OCI-M2 (cell line): ENCODE measurements around the gene RIN3.
"Not testable (repeated sequence)": the region's sequence is repeated elsewhere in the genome, so short reads cannot be mapped to it uniquely, and the experiment has no call there.

Experiments
- DNase-seq: peaks from one replicate; lab custom pipeline; 2025; ENCODE audit not compliant: unreplicated experiment; lab: John Stamatoyannopoulos, UW

Gene RIN3

DNA sequence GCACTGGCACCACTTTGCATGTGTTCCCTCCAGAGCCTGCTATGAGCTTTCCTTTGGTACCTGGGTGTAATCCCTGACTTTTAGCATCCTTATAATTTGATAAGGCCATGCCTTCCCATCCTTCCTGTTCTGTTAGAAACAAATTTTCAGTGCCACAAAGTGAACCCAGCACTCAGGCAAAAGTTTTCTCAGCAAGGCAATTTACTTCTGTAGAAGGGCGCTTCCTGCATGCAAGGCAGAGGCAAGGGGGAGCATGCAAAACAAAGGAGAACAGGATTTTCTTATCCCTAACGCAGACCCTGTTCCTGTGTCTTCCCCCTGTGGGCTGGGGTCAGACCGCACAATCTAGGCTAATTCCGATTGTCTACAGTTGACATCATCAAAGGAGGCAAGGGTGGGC lies 108.7 kb downstream of the RIN3 start:
- DNase-seq = no peak

DNA sequence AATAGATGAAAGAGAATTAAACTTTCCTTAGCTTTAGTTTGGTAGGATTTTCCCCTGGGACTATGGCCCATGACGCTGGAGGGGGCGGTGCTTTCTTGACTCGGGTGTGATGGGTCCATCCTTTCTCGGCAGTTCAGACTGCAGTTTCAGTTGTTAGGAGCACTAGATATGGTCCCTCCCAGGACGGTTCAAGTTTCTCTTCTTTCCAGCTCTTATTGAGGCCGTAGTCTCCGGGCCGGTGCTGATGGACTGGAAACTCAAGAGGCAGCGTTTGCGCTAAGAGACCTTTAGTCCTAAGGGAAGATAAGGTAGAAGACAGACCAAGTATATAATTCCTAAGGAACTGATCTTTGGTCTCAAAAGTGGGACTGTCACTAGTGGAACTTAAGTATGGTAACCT lies 111.2 kb downstream of the RIN3 start:
- DNase-seq = no peak

DNA sequence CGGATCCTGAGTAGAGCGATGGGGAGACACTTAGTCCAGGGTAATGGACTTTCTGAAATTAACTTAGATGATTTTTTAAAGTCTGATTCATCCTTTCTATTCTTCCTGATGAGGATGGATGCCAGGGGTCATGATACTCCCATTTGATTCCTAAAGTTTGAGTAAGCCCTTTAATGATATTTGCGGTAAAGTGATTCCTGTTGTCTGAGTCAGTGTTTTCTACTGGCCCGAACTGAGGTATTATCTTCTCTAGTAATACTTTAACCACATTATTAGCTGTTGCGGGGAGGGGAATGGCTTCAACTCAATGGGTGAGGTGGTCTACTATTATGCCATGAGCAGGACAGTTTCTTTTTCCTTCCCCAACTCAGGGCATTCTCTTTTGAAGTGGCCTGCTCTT lies 111.6 kb downstream of the RIN3 start:
- DNase-seq = no peak

DNA sequence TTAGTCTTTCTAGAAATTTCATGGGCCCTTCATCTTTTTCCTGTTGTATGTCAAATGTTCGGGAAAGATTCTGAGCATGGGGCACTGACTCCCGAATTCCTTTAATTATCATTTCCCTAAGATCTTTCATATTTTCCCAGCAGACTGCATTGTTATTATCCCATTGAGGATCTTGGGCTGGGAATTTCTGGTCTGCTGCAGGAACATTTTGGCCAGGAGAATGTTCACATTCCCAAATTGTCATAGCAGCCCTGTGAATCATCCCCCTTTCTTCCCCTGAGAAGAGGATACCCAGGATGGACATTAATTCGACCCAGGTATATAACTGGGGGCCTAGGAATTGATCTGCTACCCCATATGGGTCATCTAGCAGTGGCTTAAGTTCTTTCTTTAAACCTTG lies 112.5 kb downstream of the RIN3 start:
- no peak for DNase-seq

DNA sequence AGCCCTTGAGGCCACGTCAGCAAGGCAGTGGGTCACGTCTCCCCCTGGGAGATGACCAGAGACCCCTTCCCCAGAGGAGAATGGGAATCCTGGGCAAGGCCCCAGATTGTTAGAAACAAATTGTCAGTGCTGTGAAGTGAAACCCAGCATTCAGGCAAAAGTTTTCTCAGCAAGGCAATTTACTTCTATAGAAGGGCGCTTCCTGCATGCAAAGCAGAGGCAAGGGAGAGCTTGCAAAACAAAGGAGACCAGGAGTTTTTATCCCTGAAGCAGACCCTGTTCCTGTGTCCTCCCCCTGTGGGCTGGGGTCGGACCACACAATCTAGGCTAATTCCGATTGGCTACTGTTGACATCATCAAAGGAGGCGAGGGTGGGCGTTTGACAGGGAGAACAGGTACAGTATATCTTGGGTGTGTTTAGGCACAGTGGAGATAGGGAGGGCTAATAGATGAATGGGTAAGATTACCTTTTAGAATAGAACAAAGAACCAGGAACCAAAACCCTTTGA lies 114.2 kb downstream of the RIN3 start:
- DNase-seq = no peak

DNA sequence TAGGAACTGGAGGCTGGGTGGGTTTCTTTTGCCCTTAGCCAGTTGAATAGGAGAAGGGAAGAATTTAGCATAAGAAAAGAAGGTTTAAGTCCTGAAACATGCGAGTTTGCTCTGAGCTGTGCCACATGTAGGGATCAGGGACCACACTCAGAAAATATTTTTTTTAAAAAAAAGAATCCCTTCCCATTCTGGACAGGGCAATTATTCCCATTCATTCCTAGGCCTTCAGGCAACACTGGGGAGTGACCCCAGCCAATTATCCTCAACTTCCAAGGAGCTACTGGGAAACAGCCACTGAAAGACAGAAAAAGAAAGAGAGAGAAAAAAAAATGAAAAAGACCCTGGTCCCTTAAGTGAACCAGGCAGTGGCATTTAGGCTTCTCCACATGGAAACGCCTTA lies 115.1 kb downstream of the RIN3 start:
- DNase-seq = no peak

DNA sequence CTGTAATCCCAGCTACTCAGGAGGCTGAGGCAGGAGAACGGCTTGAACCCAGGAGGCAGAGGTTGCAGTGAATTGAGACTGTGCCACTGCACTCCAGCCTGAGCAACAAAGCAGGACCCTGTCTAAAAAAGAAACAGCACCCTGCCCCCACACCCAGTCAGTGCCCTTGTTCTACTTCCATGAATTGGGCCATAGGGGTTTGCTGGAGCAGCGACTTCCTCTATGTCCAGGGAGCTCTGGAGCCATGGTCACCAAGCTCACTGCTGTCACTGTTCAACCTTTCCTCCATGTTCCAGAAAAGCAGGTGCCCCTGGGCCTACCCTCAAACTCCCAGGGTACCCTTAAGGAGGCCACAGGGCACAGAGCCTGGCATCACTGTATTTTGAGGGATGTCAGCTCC lies 116.8 kb downstream of the RIN3 start:
- no peak for DNase-seq

DNA sequence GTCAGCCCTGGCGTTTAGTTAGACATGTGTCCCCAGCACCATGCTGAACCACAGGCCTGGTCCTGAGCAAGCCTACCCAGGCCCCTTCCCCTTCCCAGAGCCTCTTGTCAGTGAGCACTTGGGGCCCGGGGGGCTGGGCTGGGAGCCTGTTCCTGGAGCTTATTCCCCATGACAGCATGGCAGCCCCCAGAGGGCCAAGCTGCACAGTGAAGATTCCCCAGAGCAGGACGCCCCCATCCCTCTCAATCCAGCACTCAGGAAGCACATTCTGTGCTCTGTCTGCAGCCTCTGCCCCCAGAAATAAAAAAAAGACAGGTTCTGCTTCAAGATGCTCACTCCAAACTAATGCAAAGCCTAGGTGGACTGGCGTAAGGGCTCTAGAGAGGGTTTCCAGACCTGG lies 117.5 kb downstream of the RIN3 start:
- DNase-seq = no peak

DNA sequence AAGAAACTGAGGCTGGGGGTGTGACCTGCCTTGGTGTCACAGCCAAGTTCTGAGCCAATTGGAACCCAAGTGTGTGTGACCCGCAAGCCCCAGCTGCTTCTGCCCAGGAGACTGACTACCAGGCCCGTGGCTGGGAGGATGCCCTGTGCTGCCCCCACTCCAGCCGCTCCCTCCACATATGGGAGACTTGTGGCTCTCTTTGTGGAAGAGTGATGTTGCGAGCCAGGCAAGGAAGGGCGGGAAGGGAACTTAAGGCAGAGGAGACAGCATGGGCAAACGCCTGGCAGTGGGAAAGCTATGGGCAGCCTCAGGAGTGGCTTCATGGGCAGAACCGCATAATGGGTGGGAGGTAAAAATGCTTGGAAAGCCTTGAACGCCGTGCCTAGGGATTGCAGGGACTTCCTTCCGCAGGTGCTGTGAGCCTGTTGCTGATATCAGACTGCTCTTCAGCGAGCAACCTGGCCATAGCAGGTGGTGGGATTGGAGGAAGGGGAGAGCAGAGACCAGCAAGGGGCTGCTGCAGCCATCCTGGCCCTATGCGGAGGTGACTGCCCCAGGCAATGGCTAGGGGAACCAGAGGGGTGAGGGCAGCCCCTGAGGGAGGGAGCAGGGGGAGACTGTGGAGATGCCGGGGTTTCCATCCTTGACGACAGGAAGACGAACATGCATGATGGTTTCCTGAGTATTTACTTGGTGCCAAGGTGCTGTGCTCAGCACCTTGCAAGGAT lies 119.1 kb downstream of the RIN3 start:
- DNase-seq = no peak

DNA sequence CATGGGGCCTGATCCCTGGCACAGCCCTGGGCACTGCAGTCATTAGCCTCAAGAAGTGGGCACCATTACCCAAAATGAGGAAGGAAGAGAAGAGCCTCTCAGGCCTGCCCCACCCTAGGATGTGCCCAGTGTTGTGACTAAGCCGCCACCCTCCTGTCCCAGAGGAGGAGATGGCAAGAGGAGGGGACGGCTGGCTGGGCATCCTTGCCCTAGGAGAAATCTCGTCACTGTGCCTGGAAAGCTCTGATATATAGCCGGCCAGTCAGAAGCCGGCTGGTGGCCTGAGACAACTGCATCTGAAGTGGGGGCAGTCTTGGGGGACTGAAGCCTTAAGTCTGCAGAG lies 119.7 kb downstream of the RIN3 start:
- no peak for DNase-seq

DNA sequence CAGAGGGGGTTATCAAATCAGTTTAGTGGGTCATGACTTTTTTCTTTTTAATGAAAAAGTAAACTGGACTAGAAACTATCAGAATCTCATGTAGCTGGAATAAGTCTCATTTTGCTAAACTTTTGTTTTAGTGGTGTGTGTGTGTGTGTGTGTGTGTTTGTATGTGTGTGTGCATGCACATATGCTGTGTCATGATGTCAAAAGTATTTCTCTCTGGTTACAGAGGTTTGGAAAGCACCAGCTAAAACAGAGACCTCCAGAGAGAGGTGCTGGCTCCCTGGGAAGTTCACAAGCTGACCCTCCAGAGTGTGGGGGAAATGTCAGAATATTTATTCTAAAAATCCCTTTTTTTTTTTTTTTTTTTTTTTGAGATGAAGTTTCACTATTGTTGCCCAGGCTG lies 120.1 kb downstream of the RIN3 start:
- DNase-seq = no peak

DNA sequence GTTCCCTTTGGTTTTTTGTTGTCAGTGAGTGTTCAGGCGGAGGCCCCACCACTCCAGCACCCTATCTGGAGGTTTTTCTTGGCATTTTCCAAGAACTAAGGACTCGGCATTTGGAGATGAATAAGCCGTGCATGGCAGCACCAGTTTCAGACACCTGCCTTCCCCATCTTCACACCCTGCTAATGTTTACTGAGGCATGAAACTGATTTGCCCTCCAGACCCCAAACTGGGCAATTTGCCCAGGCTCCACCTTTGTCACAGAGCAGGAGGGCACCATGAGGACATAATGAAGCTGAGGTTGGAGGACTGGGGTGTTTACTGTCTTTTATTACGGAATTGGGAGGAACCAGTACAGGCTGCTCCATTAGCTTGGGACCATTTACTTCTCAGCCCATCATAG lies 121.5 kb downstream of the RIN3 start:
- DNase-seq = no peak

DNA sequence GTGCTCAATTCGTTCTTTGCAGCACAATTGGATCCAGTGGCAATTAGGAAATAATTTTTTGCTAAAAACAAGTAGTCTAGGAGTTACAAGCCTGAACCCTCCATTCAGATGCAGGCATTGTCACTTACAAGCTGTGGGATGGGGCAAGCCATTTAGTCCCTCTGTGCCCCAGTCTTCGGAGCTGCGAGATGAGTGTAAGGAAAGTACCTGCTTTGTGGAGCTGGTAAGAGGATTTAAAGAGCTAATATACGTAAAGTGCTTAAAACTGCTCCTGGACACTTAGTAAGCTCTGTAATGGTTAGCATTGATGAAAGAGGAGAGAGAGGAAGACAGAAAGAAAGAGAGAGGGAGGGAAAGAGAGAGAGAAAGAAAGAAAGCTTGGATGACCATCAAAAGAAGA lies 122.3 kb downstream of the RIN3 start:
- DNase-seq = no peak

DNA sequence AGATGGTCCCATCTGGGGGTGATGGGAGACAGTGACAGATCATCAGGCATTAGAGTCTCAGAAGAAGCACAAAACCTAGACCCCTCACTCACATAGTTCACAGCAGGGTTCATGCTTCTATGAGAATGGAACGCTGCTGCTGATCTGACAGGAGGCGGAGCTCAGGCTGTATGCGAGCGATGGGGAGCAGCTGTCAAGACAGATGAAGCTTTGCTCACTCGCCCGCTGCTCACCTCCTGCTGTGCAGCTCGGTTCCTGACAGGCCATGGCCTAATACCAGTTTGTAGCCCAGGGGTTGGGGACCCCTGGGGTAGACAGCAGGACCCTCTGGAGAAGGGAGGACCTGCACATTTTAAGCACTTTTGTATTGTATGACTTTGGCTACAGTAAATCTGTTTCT lies 123.6 kb downstream of the RIN3 start:
- DNase-seq = no peak

DNA sequence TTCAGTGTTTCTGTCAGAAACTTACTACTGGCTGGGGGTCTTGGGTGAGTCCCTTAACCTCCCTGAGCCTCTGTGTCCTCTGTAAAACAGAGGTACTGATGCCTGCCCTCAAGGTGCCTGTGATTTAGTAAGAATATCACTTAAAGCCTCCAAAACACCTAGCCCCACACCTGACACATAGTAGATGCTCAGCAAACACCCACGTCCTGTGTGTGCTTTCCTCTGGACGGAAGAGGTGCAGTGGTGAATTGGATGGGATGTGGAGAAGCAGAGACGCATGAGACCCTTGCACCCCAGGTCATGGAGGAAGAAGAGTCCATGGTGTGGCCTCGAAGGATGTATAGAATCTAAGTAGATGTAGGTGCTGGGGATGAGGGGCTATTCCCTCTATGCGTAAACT lies 124.3 kb downstream of the RIN3 start:
- no peak for DNase-seq

DNA sequence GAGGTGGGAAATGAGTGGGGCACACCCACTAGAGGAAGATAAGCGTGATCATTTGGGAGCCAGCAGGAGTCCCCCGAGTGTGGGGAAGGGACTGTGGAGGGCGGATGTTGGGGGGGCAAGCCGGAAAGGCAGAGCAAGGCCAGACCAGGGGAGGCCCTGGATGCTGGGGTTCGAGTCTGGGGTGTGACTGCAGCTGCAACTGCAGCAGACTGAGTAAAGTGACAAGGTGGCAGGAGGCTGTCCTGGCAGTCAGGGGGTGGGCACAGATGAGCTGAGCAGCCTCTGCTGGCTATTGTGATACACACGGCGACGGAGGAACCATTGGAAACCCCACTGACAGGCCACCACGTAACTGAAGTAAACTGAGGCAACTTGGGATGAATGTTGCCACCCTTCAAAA lies 124.7 kb downstream of the RIN3 start:
- no peak for DNase-seq

DNA sequence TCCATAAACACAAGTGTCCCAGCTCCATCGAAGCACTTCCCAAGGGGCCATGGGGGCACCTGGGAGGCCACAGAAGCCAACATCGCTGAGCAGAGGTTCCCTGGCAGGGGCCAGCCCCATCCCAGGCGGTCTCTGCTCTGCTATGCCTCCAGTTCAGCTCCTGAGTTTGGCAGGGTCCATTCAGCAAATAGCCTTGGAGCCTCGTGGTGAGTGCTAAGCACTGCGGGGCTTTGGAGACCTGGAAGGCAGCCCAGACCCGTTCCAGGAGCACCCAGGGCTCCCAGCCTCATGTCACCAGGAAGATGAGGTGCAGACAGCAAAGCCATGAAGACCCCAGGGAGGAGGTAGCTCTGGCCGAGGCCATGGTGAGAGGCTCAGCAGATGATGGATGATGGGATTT lies 125.3 kb downstream of the RIN3 start:
- no peak for DNase-seq

DNA sequence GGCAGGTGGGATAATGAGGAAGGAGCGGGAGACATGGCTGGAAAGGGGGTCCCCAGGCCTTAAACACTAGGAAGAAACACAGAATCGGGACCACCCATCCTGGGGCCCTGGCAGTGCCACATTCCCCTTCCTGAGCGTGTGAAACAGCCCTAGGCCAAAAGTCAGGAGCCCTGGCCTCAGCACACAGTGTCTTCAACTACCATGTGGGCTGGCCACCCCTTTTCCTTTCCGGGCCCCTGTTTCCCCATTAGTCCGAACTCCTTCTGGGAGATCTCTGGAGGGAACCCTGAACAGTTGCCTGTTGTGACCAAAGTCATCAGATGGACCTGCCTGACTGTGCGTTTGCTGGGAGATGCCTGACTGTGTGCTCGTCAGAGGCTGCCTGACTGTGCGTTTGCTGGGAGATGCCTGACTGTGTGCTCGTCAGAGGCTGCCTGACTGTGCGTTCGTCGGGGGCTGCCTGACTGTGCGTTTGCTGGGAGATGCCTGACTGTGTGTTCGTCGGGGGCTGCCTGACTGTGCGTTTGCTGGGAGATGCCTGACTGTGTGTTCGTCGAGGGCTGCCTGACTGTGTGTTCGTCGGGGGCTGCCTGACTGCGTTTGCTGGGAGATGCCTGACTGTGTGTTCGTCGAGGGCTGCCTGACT lies 126.0 kb downstream of the RIN3 start:
- DNase-seq = not testable (repeated sequence)

DNA sequence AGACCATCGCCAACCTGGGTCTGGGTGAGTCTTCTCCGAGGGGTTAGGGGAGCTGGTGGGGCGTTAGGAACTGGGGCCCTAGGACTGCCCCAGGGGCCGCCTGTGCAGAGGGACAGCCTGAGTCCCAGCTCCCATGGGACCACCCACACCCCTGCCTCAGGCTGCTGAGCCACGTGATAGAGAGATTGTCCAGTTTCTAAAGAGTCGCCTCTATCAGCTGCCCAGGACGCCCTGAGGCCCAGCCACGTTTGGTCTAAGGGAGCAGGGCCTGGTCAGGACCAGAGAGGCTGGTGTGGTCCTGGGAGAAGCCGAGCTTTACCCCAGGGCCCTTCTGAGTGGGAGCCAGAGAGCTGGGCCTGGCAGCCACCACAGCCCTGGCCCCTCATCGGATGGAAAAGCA lies 127.7 kb downstream of the RIN3 start:
- DNase-seq = no peak

DNA sequence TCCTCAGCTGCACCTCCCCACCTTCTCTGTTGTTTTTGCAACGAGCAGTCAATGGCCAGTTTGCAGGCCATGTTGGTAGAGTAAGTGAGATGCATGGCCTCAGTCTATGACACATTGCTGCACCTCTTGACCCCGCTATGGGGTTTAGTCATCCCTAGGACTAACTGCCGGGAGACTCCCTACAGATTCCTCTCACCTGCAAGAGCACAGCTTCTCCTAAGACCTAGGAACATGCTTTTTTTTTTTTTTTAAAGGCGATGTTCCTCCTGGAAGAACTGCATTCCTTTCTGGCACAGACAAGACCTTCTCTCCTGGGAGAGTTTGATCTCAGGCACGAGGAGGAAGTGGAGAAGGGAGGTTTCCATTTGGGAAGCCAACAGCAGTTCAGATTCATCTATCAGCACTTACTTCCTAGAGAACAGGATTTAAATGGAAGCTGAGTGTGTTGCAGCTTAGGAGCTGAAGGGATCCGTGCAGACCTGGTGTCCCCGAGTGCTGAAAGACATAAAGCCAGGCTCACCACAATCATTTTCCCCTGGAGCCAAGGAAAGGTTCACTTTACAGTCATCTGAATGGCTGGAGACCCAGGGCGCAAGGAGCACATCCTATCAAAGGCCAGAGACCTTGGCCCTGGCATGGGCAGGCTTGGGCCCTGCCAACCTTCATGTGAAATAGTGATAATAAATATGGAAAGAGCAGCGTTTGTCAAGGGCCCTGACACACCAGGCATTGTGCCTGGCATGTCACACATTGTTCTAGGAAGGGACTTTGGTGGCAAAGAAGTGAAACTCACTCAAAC lies 130.8 kb downstream of the RIN3 start:
- no peak for DNase-seq

DNA sequence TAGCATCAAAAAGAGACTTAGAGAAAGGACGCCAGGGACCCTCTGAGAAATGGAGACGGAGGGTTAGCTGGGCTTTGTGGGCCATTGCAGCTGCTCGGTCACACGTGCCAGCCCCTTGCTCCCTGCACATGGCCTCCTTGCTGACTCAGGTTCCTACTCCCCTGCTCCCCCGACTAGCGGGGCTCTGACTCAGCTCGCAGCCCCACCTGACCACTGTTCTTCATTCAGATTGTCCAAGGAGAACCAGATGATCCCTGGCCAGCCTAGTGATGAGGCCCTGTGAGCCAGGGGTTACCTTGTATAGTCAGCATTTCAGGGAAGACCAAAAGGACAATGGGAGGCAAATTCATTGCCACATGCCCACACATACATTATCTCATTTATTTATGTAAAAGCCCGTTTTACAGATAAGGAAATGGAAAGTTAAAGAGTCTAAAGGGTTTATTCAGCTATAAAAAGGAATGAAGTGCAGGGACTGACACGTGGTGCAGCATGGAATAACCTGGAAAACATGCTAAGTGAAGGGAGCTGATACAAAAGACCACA lies 131.5 kb downstream of the RIN3 start:
- DNase-seq = no peak
